Measurements from ENCODE around the gene GPR179. TPM values are rescaled to one million over a fixed set of nuclear protein-coding genes. Genes with fewer than 3 reads are reported as not detected.

The GPR179 gene
- total RNA-seq, 4 donors from 2014 or later = 0.12 to 5.3 (median 0.97) TPM; not detected in 1

DNA sequence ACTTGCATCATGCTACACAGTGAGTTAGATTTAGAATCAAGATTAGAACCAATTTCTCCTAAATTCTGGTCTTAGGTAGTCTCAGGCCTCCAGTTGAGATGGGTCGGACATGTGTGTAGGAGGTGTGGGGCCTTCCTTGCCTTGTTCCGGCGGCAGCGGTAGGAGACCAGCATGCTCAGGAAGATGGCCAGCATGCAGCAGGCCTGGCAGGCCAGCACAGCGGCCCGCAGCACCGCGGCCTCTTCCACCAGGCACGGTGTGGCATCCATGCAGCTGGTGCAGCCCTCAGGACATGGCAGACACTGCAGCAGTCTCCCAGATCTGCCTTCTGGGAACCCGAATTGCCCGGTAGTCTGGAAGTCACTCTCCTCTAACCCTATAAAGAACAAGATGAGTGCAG is 6.9 kb downstream of the GPR179 start:
- Histone ChIP-seq H3K4me1 (no peaks in the 10 kb centered on the region), H3K27ac (no peak overlapping the region), H3K36me3 (no peaks in the 10 kb centered on the region), H3K4me3 (no peak overlapping the region), H3K9me3 (no peaks in the 10 kb centered on the region), H3K27me3 (no peaks in the 10 kb centered on the region)
- no peak for DNase-seq
- TF ChIP-seq, protein P1, sequence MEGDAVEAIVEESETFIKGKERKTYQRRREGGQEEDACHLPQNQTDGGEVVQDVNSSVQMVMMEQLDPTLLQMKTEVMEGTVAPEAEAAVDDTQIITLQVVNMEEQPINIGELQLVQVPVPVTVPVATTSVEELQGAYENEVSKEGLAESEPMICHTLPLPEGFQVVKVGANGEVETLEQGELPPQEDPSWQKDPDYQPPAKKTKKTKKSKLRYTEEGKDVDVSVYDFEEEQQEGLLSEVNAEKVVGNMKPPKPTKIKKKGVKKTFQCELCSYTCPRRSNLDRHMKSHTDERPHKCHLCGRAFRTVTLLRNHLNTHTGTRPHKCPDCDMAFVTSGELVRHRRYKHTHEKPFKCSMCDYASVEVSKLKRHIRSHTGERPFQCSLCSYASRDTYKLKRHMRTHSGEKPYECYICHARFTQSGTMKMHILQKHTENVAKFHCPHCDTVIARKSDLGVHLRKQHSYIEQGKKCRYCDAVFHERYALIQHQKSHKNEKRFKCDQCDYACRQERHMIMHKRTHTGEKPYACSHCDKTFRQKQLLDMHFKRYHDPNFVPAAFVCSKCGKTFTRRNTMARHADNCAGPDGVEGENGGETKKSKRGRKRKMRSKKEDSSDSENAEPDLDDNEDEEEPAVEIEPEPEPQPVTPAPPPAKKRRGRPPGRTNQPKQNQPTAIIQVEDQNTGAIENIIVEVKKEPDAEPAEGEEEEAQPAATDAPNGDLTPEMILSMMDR (IDR thresholded peaks at IDR 0.05) = no peak
- TF ChIP-seq POLR2A (IDR thresholded peaks at IDR 0.05) = no peak
- intact Hi-C loops (cut with DNase I; ENCODE audit: low total_unique reads) = no loop called here

DNA sequence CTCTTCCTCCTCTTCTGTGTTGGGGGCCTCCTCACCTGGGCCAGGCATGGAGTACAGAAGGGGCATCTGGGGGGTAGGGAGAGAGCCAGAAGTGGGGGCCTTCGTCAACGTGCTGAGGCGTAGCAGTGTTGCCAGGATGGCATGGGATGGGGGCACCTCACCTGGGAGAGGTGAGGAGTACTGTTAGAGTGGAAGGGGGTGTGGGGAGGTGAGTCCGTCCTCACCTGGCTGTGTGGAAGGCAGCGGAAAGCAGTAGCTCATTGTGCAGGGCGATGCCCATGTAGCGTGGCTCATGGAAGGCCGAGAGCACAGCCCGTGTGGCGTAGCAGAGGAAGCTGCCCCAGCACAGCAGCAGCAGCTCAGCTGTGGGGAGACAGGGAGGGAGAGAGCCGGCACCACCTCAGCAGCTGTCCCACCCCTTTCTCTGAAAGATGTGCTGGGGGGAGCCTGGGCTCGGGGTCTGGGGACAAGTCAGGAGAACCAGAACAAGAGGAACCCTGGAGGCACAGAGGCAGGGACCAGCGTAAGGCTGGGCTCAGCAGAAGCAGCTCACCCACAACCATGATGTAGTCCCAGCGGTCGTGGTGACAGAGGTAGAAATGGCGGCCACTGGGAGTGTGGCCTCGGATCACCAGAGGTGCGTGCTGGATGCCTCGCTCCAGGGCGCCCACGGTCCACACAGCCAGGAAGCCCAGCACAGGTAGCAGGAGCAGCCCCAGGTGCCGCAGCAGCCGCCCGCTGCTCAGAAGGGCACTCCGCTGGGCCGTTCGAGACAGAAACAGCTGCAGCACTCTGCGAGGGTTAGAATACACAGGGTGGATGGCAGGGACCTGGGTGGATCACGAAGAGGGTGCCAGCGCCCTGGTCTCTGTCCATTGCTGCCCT is 9.0 kb downstream of the GPR179 start:
- no peak for DNase-seq
- intact Hi-C loops (cut with DNase I; ENCODE audit: low total_unique reads) = no loop called here

DNA sequence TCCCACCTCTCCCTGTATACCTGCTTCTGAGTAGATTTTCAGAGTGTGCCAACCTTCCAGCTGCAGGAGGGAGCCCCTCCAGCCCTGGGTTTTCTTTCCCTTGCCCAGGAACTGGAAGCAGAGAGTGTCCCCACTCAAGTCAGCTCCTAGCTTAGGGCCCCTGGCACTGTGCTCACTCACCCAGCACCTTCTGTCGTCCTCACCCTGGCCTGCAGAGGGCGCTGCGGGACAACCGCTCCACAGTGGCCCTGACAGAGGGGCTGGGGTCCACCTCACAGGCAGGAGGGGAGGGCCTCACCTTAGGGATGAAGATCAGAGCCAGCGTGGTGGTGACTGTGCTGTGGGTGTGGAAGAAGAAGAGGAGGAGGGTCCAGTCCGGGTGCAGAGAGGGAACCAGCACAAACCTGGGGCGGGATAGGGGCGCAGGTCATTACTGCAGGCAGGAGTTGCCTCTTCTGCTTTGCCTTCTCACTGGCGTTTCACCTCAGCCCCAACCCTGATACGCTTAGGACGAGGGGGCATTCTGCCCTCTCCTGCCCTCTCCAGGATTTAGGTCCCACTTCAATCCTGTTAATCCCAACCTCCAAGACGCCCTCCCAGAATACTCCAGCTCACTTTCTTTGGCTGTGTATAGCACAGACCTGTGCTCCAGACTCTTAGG is 10.0 kb downstream of the GPR179 start:
- Histone ChIP-seq H3K27ac (no peak overlapping the region), H3K27me3 (no peaks in the 10 kb centered on the region), H3K4me3 (no peak overlapping the region), H3K9me3 (no peaks in the 10 kb centered on the region), H3K36me3 (no peaks in the 10 kb centered on the region), H3K4me1 (no peaks in the 10 kb centered on the region)
- TF ChIP-seq, protein P1 (IDR thresholded peaks at IDR 0.05) = no peak
- no peak for TF ChIP-seq POLR2A (IDR thresholded peaks at IDR 0.05)
- no peak for DNase-seq
- intact Hi-C loops (cut with DNase I; ENCODE audit: low total_unique reads) = no loop called here

More for the DNA sequence above, 9.0 kb downstream of the GPR179 start:
- Histone ChIP-seq H3K4me3 (no peak overlapping the region), H3K36me3 (no peaks in the 10 kb centered on the region), H3K4me1 (no peaks in the 10 kb centered on the region), H3K9me3 (no peaks in the 10 kb centered on the region), H3K27me3 (no peaks in the 10 kb centered on the region), H3K27ac (no peak overlapping the region)
- TF ChIP-seq, protein P1 (IDR thresholded peaks at IDR 0.05) = no peak
- TF ChIP-seq POLR2A (IDR thresholded peaks at IDR 0.05) = no peak

DNA sequence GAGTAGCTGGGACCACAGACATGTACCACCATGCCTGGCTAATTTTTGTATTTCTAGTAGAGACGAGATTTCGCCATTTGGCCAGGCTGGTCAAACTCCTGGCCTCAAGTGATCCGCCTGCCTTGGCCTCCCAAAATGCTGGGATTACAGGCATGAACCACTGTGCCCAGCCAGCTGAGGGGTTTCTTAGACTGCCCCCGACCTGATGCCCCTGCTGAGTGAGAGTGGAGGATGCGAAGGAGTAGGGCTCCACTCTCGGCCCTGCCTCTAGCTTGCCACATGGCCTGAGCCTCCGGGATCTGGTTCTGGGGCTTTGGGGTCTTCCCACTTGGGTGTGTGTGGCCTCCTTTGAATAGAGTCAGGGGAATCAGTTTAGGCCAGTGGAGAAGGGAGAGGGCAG is 11.0 kb downstream of the GPR179 start:
- DNase-seq = no peak
- no peak overlapping the region for H3K4me3 ChIP-seq
- intact Hi-C loops (cut with DNase I; ENCODE audit: low total_unique reads) = no loop called here
- no peak for TF ChIP-seq POLR2A (IDR thresholded peaks at IDR 0.05)
- TF ChIP-seq, protein P1 (IDR thresholded peaks at IDR 0.05) = no peak
- no peaks in the 10 kb centered on the region for H3K9me3 ChIP-seq
- no peaks in the 10 kb centered on the region for H3K27me3 ChIP-seq
- no peaks in the 10 kb centered on the region for H3K4me1 ChIP-seq
- no peaks in the 10 kb centered on the region for H3K36me3 ChIP-seq
- H3K27ac ChIP-seq = no peak overlapping the region

DNA sequence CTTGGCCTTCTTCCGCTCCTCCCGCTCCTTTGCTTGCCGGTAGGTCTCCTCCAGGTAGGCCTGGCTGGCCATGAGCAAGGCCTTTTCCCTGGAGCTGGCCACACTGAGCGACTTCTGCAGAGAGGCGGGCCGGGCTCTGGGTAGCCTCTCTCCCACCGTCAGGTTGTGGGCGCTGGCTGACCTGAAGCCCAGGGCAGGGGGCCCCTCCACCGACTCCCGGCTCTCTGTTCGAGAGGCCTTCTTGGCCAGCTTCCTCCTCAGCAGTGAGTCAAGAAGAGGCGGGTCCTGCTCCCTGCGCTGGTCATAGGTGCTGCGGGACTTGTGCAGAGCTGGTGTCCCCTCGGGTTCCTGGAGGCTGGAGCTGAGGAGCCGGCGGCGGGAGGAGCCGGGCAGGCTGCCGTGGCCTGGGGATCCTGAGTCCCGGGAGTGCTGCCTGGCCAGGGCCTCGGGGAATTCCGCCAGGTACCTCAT is 12.8 kb downstream of the GPR179 start:
- Histone ChIP-seq H3K27ac (no peak overlapping the region), H3K4me3 (no peak overlapping the region), H3K36me3 (no peaks in the 10 kb centered on the region), H3K4me1 (no peaks in the 10 kb centered on the region), H3K9me3 (no peaks in the 10 kb centered on the region), H3K27me3 (no peaks in the 10 kb centered on the region)
- DNase-seq = no peak
- TF ChIP-seq POLR2A (IDR thresholded peaks at IDR 0.05) = no peak
- intact Hi-C loops (cut with DNase I; ENCODE audit: low total_unique reads) = no loop called here

All from uterus (tissue), 4 donors.